BE2C (cell line): ENCODE measurements around the gene UBE2O.

ENCODE experiments used
- DNase-seq: peaks from one replicate; pipeline ENCODE4 v3.0.0-alpha.2; 2020
- H3K27me3 ChIP-seq: fragments of 250-450 bp; sonication (Bioruptor Pico); 2 replicates; pipeline ENCODE4 v1.5.1; 2020; ENCODE audit warnings: mild to moderate bottlenecking
- H3K36me3 ChIP-seq: fragments of 250-450 bp; sonication (Bioruptor Pico); 2 replicates; pipeline ENCODE4 v1.5.1; 2020; ENCODE audit warnings: mild to moderate bottlenecking
- H3K4me1 ChIP-seq: fragments of 250-450 bp; sonication (Bioruptor Pico); 2 replicates; pipeline ENCODE4 v1.5.1; 2020
- H3K4me3 ChIP-seq: 2 replicates; pipeline ENCODE4 v1.5.1; 2011; ENCODE audit warnings: low read depth, low read length
- H3K9me3 ChIP-seq: fragments of 250-450 bp; sonication (Bioruptor Pico); 2 replicates; pipeline ENCODE4 v1.5.1; 2020
- TF ChIP-seq, protein P1 (sequence below): IDR thresholded peaks from 2 replicates; pipeline ENCODE4 v1.5.1; 2012; ENCODE audit warnings: mild to moderate bottlenecking, low read depth, low read length

Gene UBE2O

DNA sequence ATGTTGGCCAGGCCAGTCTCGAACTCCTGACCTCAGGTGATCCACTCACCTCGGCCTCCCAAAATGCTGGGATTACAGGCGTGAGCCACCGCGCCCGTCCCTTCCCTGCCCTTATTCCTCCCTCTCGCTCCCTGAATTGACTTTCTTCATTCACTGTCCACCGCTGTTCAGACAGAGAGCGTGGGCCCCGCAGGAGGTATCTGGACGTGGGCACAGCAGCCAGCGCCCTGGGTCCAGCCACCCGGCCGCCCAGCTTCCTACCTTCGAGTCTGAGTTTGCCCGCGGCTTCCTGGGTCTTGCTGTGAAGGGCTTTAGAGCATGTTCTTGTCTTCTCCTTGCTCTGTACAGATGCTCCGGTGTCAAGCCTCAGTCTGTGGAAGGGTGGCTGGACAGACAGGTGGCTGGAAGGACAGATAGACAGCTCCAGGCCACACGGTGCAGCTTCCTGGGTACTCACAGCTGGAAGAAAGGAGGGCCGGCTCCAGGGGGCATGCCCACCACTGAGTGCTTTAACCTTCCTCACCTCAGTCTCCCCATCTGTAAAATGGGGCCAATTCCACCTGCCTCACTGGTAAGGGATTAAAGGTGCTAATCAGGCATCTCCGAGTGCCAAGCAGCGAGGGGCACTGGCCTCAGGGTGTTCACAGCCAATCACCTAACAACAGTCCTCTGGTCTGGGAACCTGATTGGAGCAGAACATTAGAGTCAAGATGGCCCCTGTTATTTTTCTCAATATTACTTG, 34.7 kb upstream of the UBE2O start:
- Histone ChIP-seq H3K4me3 (no peak overlapping the region), H3K27me3 (no peaks in the 10 kb centered on the region), H3K4me1 (peaks cover 4% of the 10 kb centered on the region; the same call in 1 of the 2 replicates), H3K36me3 (no peaks in the 10 kb centered on the region), H3K9me3 (no peaks in the 10 kb centered on the region)
- DNase-seq, result no peak
- TF ChIP-seq, protein P1, sequence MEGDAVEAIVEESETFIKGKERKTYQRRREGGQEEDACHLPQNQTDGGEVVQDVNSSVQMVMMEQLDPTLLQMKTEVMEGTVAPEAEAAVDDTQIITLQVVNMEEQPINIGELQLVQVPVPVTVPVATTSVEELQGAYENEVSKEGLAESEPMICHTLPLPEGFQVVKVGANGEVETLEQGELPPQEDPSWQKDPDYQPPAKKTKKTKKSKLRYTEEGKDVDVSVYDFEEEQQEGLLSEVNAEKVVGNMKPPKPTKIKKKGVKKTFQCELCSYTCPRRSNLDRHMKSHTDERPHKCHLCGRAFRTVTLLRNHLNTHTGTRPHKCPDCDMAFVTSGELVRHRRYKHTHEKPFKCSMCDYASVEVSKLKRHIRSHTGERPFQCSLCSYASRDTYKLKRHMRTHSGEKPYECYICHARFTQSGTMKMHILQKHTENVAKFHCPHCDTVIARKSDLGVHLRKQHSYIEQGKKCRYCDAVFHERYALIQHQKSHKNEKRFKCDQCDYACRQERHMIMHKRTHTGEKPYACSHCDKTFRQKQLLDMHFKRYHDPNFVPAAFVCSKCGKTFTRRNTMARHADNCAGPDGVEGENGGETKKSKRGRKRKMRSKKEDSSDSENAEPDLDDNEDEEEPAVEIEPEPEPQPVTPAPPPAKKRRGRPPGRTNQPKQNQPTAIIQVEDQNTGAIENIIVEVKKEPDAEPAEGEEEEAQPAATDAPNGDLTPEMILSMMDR, result no peak

DNA sequence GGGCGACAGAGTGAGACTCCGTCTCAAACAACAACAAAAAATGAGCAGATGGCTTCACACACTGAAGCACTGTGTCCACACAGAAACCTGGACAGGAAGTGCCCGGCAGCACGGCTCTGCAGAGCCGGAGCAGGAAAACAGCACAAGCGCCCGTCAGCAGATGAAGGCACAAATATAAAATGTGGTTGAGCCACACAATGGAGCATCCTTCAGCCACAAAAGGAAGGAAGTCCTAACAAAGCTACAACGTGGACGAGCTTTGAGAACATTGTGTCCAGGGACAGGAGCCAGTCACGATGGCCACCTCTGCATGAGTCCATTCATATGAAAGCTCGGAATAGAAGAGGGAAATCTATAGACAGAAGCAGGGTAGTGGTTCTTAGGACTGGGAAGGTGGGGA, 32.6 kb upstream of the UBE2O start:
- Histone ChIP-seq H3K4me1 (no peaks in the 10 kb centered on the region), H3K9me3 (no peaks in the 10 kb centered on the region), H3K27me3 (no peaks in the 10 kb centered on the region), H3K4me3 (no peak overlapping the region), H3K36me3 (no peaks in the 10 kb centered on the region)
- TF ChIP-seq, protein P1, result no peak
- no peak for DNase-seq

DNA sequence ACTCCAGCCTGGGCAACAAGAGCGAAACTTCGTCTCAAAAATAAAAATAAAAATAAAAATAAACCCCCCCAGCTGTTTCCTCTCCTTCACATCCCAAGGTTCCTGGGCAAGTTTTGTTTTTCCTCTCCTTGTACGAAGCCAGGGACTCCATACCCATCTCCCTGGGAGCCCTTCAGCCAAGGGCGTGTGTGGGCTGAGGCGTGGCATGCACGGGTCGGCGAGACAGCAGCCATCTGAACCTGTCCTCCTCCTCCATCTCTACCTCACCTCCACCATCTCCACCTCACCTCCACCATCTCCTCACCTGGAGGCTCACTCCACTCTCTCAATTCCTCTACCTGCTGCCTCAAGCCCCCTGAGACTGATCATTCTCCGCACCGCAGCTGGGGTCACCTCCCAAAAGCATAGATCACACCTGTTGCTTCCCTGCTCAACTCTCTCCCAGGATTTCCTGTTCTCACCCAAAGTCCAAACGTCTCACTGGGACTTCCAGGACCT, 31.3 kb upstream of the UBE2O start:
- DNase-seq, result no peak
- Histone ChIP-seq H3K4me1 (no peaks in the 10 kb centered on the region), H3K36me3 (no peaks in the 10 kb centered on the region), H3K9me3 (no peaks in the 10 kb centered on the region), H3K27me3 (no peaks in the 10 kb centered on the region), H3K4me3 (no peak overlapping the region)
- TF ChIP-seq, protein P1, result no peak

DNA sequence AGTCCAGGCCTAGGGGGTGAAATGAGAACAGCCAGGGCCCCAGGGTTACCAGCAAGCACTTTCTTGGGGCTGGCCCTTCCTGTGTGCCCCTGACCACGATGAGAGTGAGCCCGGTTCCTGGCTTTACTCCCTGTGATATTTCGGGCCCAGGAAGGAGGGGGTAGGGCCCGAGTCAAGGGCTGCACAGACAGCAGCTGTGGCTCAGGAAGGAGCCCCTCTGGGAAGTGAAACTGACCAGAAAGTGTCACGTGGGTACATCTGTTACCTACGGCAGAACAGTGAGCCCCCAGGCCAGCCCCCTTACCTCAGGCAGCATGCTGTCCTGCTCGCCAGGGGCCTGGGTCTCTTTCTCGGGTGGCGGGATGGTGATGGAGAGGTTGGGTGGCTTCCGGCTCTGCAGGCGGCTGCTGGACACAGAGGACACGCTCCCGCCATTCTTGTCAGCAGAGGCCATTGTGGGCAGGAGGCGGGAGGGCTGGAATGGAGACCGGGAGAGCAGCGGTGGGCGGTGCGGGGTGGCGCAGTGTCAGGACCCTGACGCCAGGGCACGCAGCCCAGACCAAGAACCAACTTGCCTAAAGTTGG, 28.2 kb upstream of the UBE2O start:
- no peak for DNase-seq
- Histone ChIP-seq H3K36me3 (no peaks in the 10 kb centered on the region), H3K27me3 (no peaks in the 10 kb centered on the region), H3K9me3 (no peaks in the 10 kb centered on the region), H3K4me3 (no peak overlapping the region), H3K4me1 (no peaks in the 10 kb centered on the region)
- TF ChIP-seq, protein P1, result no peak

DNA sequence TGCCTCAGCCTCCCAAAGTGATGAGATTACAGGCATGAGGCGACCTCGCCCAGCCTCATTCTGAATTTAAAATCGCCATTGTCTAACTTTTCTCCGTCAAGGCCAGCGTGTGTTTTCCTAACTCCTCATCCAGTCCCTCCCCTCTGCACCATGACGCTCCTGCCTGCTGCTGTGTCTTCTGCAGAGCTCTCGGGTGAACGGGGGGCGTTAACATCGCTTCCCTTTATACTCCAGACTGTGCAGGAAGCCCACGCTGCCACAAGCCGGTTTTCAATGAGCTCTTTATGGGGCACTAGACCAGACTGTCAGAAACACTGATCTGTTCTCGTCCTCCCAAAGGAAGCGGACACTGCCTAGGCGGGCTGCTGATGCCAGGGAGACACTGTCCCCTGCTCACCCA, 27.7 kb upstream of the UBE2O start:
- Histone ChIP-seq H3K4me1 (no peaks in the 10 kb centered on the region), H3K36me3 (no peaks in the 10 kb centered on the region), H3K9me3 (no peaks in the 10 kb centered on the region), H3K27me3 (no peaks in the 10 kb centered on the region), H3K4me3 (no peak overlapping the region)
- TF ChIP-seq, protein P1, result no peak
- DNase-seq, result no peak

DNA sequence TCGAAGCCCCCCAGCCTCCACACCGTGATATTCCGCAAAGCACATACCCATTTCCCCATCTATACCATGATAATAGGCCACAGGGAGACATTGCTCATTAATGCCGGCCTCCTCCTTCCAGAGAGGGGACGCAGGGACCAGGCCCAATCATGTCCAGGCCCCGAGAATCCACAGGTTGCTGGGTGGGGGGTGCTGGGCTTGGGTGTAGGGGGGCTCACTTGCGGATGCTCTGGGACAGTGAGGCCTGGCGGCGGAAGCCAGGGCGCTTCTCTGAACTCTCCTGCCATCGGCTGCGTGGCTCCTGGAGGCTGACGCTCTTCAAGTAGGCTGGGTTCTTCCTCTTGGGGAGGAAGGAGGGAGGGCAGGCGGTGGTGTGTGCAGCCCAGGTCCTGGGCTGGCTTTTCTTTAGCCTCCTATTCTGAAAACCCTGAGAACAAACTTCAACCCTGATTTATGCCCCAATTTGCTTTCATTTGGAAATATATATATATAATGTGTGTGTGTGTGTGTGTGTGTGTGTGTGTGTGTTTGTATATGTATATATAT, 26.6 kb upstream of the UBE2O start:
- H3K4me3 ChIP-seq, result no peak overlapping the region
- H3K36me3 ChIP-seq, result no peaks in the 10 kb centered on the region
- TF ChIP-seq, protein P1, result no peak
- no peaks in the 10 kb centered on the region for H3K27me3 ChIP-seq
- no peak for DNase-seq
- H3K9me3 ChIP-seq, result no peaks in the 10 kb centered on the region
- no peaks in the 10 kb centered on the region for H3K4me1 ChIP-seq
